ENCODE data around the gene HSP90AA1.
"Not testable (repeated sequence)": the region's sequence is repeated elsewhere in the genome, so short reads cannot be mapped to it uniquely, and the experiment has no call there.

The HSP90AA1 gene

DNA sequence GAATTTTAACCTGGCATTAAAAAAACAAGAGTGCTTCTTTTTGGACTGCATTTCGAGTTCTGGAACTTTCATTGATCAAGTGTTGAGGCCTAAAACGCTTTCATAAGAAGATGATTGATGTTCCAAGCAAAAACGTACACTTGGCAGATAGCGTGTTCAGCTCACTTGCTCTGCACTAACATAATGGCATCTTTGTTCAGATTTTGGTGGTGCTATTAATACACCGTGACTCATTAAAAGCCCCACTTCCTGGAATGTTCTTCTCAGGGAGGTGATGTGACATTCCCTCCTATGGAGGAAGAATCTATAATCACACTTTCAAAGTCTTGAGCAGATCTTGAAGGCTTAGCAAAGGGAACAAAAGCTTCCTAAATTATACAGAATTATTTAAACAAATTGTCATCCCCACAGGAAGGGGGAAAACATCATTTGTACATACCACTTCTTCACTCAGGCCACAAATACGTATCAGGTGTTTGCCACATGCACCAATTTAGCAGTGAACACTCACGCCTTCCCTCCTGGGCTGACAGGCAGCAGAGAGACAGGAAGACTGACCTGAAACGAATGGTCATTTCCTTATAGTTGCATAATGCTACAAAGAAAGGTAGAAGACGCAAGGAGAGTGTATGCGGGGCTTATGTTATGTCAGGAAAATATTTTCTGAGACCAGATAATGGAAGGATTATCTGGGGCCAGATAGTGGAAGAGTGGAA is 15.4 kb downstream of the HSP90AA1 start:
- DNase-seq (ENCODE audit: low read depth in 2 of 2), result no peak

DNA sequence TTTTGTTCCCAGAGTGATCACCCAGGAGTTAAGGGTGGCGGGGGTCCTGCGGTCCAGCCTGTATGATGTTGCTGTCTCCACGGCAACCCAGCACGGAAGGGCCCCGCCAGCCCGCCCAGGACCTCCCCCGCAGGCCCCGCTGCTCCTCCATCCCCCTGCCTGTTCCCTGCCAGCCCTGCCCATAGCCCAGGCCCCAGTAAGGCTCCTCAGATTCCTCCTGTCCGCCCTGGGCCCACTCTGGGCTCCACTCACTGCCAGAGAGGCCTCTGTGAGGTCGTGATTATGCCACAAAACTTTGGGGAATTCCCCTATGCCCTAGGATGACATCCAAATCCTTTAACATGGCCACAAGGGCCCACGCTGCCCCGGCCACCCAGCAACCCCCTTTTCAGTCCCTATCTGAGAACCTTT is 20.8 kb downstream of the HSP90AA1 start:
- DNase-seq (ENCODE audit: low read depth in 2 of 2), result no peak

DNA sequence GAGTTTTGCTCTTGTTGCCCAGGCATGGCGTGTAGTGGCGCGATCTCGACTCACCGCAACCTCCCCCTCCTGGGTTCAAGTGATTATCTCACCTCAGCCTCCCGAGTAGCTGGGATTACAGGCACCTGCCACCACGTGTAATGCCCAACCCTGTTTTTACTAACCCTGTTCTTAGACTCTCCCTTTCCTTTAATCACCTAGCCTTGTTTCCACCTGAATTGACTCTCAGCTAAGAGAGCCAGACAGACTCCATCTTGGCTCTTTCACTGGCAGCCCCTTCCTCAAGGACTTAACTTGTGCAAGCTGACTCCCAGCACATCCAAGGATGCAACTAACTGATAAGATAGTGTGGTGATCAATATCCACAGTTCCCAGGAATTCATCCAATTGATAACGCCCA is 22.3 kb downstream of the HSP90AA1 start:
- not testable (repeated sequence) for DNase-seq (ENCODE audit: low read depth in 2 of 2)

DNA sequence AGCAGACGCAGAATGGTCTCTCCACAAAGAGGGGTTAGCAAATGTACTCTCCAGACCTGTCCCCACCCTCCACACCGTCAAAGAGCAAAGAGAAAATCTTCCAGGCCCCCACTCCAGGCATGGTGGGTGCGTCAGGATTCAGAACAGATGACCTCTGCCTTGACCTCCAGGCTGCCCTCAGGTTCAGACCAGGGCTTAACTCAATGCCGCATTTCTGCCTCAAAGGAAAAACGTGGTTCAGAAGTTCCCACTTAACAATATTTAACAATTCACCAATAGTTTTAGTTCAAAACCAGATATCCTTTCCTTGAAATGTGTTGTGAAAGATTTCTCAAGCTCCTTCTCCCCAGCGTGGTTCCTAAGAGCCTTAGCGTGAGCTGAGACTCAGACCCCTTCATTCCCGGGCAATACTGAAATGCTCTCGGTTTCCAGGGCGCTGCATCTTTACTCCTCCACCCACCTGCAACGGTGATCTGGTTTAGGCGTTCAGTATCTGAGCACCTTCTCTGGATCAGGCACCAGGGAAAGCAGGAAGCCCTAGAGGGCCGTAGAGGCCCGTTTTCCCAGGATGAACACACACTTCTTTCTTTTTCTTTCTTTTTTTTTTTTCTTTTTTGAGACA is 22.9 kb downstream of the HSP90AA1 start:
- no peak for DNase-seq (ENCODE audit: low read depth in 2 of 2)

DNA sequence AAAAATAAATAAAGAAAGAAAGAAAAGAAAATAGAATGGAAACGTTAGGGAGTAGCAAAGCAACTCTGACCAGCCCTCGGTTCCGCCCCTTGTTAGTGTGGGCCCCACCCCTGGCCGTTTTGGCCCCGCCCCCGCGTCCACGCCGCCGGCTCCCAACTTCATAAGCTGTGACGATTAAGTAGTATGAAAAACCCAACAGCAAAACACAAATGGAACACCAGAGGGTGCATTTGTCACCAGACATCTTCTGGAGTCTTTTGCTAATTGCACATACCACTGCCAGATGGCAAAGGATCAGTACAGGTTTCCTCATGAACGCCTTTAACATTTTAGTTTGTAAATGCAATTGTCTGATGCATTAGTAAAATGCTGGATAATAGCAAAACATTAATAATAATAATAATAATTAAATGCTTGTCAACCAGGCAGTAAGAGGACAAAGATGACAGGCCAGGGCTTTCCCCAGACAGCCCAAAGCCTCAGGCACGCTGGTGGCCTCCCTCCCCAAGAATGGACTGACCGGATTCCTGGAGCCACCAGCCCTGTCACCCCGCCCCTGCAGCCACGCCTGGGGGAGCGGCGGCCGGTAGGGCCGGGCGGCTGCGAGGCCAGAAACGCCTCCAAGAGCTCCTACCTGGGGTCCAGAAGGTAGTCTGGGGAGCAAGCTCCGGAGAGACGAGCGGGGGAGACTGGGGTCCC is 23.6 kb downstream of the HSP90AA1 start:
- DNase-seq (ENCODE audit: low read depth in 2 of 2), result peak; percentile 25 to 54

DNA sequence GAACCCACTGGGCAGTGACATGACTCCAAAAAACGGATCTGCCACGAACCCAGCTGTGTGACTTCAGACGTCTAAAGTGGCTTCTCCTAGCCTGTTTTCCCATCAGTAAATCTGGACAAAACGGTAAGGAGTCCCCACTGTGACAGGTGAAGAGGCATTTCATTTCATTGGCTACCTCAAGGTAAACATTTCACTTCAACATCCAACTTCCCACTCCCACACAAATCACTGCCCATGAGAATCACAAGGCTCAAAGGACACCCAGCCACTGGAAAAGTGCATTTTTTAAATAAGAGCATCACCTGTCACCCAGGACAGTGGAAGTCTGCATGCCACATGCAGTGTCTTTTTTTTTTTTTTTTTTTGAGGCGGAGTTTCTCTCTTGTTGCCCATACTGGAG is 27.9 kb downstream of the HSP90AA1 start:
- no peak for DNase-seq (ENCODE audit: low read depth in 2 of 2)

DNA sequence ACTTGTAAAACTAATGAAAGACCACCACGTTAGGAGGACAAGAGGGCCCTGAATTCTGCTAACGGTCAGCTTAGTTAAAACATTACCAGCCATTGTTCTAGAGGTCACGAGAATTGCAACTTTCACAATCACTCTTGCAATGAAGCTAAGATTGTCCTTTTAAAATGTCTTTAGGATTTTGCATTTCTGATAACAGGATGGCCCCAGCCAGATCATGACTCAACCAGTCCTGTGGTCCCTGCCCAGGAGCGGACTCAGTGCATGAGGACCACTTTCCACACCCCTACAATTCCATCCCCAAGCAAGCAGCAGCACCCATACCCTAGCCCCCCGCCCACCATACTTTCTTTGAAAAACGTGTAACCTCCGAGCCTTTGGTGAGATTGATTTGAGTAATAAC is 28.7 kb downstream of the HSP90AA1 start:
- no peak for DNase-seq (ENCODE audit: low read depth in 2 of 2)

DNA sequence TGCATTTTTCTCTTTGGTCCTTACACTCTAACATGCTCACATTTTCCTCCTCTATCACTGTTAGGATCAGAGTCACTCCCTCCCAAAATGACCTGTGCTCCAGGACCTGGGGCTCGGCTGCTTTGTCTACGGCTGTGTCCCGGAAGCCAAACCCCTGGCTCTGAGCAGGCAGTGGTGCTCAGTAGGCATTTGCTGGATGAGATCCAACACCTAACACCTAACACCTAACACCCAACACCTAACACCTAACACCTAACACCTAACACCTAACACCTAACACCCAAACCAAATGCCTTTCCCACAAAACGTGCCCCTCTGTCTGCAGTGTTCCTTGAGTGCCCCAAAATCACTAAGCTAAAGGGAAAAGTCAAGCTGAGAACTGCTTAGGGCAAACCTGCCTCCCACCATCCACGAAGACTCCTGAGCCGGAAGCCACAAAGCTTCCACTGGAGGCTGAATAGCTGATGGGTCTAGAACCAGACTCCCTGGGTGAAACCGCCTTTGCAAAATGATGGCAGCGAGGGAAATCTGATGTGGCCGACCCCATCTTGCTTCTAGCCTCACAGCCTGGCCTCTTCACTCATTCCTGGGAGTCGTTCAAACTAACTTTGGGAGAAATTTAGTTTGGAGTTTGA is 29.2 kb downstream of the HSP90AA1 start:
- DNase-seq (ENCODE audit: low read depth in 2 of 2), result no peak

DNA sequence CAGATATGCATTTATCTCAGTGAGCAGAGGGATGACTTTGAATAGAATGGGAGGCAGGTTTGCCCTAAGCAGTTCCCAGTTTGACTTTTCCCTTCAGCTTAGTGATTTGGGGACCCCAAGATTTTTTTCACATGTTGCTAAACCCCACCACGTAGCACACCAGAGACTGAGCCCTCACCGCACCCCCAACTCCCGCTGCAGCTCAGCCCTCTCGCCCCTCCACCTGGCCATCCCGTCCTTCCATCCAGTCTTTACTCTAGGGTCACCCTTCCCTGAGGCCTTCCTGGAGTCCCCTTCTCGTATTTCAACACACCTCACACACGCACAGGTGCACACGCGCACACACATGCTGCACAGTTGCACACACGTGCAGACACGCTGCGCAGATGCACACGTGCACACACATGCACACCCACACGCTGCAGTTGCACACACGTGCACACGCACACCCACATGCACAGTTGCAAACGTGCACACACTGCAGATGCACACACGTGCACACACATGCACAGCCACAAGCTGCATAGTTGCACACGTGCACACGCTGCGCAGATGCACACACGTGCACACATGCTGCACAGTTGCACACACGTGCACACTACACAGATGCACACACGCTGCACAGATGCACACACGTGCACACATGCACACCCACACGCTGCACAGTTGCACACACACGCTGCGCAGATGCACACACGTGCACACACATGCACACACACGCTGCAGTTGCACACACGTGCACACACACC is 30.0 kb downstream of the HSP90AA1 start:
- DNase-seq (ENCODE audit: low read depth in 2 of 2), result no peak

DNA sequence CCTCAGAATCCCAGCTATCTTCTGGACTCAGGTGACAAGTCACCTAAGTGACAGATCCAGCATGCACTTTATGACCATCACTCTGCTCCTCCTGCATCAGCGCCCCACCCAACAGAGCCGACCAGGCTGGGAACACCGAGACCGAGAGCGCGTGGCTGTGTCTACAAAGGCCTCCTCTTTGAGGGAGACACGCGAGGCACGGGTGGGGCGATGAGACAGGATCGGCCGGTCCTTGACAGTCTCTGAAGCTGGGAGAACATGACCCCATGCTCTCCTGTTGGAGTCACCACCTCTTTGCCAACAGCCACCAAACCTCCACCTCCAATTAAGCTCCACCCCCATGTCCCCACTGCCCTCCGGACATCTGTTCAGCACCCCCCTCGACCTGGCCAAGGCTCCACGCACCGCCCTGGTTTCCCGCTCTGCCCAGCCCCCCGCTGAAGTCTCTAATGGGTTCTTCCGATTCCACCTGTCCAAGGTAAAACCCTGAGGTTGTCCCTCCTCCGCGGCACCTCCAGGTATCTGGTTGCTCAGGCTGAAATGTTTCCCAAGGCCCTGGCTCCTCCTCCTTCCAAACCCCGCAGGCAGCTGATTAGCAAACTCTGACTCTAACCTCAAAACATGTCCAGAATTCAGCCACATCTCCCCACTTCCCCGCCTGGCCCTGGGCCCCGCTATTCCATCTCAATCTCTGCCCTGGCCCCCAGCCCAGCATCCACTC is 31.5 kb downstream of the HSP90AA1 start:
- DNase-seq (ENCODE audit: low read depth in 2 of 2), result no peak

DNA sequence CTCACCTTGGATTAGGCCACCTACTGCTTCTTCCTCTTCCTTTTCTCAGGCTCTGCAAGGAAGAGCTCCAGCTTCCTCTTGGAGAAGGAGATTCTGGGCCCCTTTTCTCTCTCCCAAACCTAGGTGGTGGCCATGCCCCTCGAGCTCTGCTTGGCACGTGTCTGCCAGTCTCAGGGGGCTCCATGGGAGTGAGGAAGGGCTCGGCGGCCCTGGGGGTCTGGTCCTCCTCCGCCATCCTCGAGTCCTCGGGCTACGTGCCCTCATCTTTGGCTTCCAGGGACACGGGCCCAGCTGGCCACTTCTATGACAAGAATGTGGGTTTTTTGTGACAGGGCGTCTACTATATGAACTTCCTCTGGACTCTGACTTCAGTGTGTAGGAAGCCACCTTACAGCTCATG is 34.3 kb downstream of the HSP90AA1 start:
- no peak for DNase-seq (ENCODE audit: low read depth in 2 of 2)

DNA sequence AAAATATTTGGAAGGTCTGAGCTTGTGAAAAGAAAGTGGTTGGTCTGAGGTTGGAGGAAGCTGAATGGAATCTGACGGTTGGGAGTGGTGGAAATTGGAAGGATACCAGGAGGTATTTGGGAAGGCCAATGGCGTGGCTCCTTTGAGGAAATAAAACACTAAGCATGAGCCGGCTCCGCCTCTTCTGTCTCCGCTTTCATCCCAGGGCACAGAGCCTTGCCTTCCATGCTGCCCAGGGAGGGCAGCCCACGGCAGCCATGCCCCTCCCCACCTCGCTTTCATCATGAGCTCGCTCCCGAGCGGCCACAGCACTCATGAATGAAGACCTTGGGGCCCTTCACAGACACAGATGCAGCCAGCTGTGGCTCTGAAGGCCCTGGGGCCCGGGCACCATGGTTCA is 36.2 kb downstream of the HSP90AA1 start:
- no peak for DNase-seq (ENCODE audit: low read depth in 2 of 2)

DNA sequence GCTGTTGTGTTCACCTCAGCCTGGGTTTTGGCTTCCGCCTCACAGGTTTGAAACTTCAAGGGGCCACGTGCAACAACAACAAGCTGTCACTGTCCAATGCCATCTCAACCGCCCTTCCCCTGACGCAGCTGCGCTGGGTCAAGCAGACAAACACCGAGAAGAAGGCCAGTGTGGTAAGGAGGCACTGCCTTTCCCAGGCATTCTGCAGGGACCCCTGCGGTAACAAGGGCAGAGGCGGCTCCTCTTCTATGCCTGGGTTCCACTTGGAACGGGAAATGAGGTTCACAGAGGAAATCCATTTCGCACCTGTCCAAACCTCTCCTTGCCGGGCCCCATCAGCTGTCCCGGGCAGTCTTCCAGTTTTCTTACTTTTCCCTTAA is 36.8 kb downstream of the HSP90AA1 start:
- no peak for DNase-seq (ENCODE audit: low read depth in 2 of 2)

DNA sequence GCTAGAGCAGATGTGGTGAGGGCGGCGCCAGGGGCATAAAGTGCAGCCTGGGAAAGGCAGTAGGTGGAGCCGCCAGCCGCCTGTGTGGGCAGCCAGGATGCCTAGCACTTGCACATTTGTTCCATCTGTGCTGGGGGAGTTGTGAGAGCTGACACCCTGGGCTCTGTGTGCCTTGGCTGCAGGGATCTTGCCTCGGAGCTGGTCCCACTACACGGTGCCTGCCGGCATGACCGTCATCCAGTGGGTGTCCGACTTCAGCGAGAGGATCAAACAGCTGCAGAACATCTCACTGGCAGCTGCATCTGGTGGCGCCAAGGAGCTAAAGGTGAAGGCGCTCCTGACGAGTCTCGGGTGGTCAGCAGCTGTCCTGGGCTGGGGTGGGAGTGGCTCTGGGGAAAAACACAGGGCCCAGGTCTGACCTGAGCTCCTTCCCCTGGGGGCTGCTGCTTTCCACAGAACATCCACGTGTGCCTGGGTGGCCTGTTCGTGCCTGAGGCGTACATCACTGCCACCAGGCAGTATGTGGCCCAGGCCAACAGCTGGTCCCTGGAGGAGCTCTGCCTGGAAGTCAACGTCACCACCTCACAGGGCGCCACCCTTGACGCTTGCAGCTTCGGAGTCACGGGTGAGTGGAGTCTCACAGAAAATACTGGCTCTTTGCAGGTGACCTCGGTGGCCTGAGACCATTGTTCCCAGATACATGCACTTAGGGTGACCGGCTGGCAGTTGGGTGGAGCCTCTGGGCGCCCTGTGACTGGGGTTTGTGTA is 37.4 kb downstream of the HSP90AA1 start:
- no peak for DNase-seq (ENCODE audit: low read depth in 2 of 2)

DNA sequence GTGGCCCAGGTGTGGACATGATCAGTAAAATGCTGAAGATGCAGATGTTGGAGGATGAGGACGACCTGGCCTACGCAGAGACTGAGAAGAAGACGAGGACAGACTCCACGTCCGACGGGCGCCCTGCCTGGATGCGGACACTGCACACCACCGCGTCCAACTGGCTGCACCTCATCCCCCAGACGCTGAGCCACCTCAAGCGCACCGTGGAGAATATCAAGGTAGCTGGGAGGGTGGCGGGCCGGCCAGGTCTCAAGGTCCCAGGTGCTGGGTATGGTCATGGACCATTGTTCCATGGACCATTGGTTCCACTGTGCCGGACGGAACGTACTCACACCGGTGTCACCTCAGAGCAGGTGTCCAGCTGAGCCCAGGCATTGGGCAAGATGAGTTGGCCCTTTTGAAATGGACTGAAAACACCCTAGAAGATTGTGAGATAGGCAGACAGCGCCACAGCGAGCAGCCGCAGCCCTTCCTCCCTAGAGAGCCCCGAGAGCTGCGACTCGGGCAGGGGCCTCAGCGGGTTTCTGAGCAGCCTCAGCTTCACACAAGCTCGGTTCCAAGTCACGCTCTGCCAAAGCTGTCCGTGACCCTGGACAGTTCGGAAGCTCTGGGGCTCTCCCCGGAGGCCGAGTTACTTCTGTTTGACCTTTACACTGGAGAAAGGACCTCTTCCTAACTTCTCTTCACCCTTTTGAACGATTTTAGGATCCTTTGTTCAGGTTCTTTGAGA is 38.9 kb downstream of the HSP90AA1 start:
- DNase-seq (ENCODE audit: low read depth in 2 of 2), result no peak

DNA sequence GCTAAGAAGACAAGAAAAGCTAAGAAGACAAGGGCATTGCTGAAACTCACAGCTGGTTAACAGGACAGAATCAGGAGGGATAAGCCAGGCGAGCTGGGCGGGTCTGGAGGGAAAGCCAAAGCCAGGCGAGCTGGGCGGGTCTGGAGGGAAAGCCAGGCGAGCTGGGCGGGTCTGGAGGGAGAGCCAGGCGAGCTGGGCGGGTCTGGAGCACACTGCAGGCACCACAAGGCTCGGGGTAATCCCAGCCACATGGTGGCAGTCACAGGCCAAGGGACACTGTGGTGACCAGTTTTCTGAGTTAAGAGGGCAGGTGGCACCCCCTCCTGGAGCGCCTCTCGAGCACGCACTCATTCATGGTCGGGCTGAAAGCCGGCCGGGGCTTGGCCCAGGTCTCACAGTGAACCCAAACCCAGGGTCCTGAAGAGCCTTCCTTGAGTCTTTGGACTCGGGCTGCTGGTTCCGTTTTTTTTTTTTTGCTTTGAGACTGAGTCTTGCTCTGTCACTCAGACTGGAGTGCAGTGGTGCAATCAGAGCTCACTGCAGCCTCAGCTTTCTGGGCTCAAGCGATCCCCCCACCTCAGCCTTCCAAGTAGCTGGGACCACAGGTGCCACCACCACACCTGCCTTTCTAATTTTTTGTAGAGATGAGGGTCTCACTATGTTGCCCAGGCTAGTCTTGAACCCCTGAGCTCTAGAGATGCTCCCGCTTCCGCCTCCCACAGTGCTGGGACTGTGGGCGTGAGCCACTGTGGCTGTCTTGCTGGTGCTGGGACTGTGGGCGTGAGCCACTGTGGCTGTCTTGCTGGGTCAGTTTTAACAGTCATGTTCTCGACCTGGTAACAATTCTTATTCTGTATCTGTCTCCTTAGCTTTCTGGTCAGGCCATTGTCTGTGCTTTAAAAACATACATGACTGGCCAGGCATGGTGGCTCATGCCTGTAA is 40.2 kb downstream of the HSP90AA1 start:
- no peak for DNase-seq (ENCODE audit: low read depth in 2 of 2)

DNA sequence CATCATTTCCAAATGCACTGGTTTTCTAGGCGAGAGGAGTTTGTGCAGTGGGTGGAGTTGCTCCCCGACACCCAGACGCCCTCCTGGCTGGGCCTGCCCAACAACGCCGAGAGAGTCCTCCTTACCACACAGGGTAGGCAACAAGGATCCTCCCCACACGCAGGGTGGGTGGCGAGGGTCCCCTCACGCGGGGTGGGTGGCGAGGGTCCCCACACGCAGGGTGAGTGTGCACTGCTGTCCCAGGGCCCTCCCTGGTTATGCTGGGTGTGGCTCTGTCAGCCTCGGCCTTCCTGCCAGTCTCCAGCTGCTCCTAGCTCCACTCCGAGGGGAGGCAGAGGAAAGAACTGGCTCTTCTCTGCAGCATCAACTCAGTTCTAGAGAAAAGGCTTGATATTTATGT is 42.3 kb downstream of the HSP90AA1 start:
- no peak for DNase-seq (ENCODE audit: low read depth in 2 of 2)

DNA sequence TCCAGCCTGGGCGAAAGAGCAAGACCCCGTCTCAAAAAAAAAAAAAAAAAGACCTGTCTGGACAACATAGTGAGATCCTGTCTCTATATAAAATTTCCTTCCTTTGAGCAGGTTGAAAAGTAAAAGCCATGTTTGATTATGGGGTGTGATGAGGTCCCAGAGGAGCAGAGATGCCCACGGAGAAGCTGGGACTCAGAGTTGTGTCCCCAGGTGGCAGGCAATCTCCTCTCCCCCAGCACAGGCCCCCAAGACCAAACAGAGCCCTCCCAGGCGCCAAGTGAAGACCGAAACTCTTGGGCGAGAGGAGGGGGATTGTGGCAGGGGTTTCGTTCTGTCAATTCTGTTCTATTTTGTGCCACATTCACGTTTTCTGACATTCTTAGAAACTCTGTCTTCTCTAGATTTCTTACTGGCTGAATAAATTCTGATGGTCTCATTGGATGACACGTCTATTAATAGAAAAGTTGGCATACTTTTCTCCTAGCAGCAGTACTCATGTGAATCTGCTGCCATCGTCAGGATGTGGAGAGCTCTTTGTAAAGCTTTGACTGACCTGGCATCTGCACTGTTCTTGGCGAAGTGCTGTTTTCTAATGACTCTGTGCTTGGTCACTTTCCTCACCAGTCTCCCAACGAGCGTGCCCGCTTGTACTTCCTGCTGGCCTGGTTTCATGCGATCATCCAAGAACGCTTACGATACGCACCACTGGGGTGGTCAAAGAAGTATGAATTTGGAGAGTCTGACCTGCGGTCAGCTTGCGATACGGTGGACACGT is 43.4 kb downstream of the HSP90AA1 start:
- DNase-seq (ENCODE audit: low read depth in 2 of 2), result no peak

Measured in stimulated activated CD8-positive, alpha-beta memory T cell treated with anti-CD3 and anti-CD28 coated beads, Interleukin-7, amount 100 ng/mL, for 4 hours (primary cell).